ENCODE data around the gene TNNT2. TPM values are rescaled to one million over a fixed set of nuclear protein-coding genes. Genes with fewer than 3 reads are reported as not detected.
A peak's percentile ranks its signal among the peaks of the same experiment; 100 is the strongest.

The TNNT2 gene
- total and polyA plus RNA-seq, 2 donors (not counting 1 experiment from before 2014, with no cell fraction given): 1.4 TPM; not detected in 1

- Histone ChIP-seq H4K20me1 (ENCODE audit: control insufficient read depth, extremely low read depth, insufficient read depth, low read length) (no peaks in the 10 kb centered on the region), H3K27ac (ENCODE audit: insufficient read depth, low read length) (peak overlapping the region; percentile 62), H3K27me3 (ENCODE audit: control insufficient read depth, insufficient read depth, low read length) (no peaks in the 10 kb centered on the region), H3K4me2 (ENCODE audit: extremely low read depth, insufficient read depth, low read length) (no peak overlapping the region), H3K4me3 (replicated peaks in 1 of 4; ENCODE audit: control extremely low read depth in 1 of 4, insufficient read depth in 1 of 4, low read depth in 3 of 4, low read length in 4 of 4) (peak overlapping the region in 1 of 4 experiments; percentile 25), H3K4me1 (ENCODE audit: control insufficient read depth, extremely low read depth, insufficient read depth, low read length) (peaks cover 14% of the 10 kb centered on the region), H3K36me3 (ENCODE audit: control insufficient read depth, insufficient read depth, low read length) (no peaks in the 10 kb centered on the region), H3K9ac (ENCODE audit: insufficient read depth, low read length) (no peak overlapping the region), H2AFZ (ENCODE audit: low read length) (peak overlapping the region; percentile 72), H3K79me2 (ENCODE audit: control insufficient read depth, insufficient read depth, low read length) (no peaks in the 10 kb centered on the region), H3K9me3 (ENCODE audit: control insufficient read depth, insufficient read depth, low read depth, low read length) (no peaks in the 10 kb centered on the region)
- DNase-seq (ENCODE audit: low read depth in 2 of 2): no peak
- no peak for TF ChIP-seq CTCF (conservative IDR thresholded peaks at IDR 0.05 in 1 of 2, IDR thresholded peaks at IDR 0.05 in 1 of 2; ENCODE audit: low read depth in 1 of 2, low read length in 2 of 2)
- no peak for TF ChIP-seq EZH2 (IDR thresholded peaks at IDR 0.05; ENCODE audit: low read length, missing control alignments)
These were observed 6.9 kb upstream of the TNNT2 start for GRCh38 chr1:201384406-201384782.

GRCh38 chr1:201383647-201384405, 6.3 kb upstream of the TNNT2 start:
- H3K4me2 ChIP-seq (ENCODE audit: extremely low read depth, insufficient read depth, low read length): peak overlapping the region; percentile 68
- H3K9me3 ChIP-seq (ENCODE audit: control insufficient read depth, insufficient read depth, low read depth, low read length): no peaks in the 10 kb centered on the region
- peak overlapping the region; percentile 62 for H3K27ac ChIP-seq (ENCODE audit: insufficient read depth, low read length)
- H3K4me3 ChIP-seq (replicated peaks in 1 of 4; ENCODE audit: control extremely low read depth in 1 of 4, insufficient read depth in 1 of 4, low read depth in 3 of 4, low read length in 4 of 4): peak overlapping the region in 1 of 4 experiments; percentile 25
- TF ChIP-seq EZH2 (IDR thresholded peaks at IDR 0.05; ENCODE audit: low read length, missing control alignments): no peak
- TF ChIP-seq CTCF (conservative IDR thresholded peaks at IDR 0.05 in 1 of 2, IDR thresholded peaks at IDR 0.05 in 1 of 2; ENCODE audit: low read depth in 1 of 2, low read length in 2 of 2): no peak
- no peaks in the 10 kb centered on the region for H3K36me3 ChIP-seq (ENCODE audit: control insufficient read depth, insufficient read depth, low read length)
- no peak overlapping the region for H3K9ac ChIP-seq (ENCODE audit: insufficient read depth, low read length)
- no peaks in the 10 kb centered on the region for H3K27me3 ChIP-seq (ENCODE audit: control insufficient read depth, insufficient read depth, low read length)
- DNase-seq (ENCODE audit: low read depth in 2 of 2): peak; percentile 91 to 95
- H4K20me1 ChIP-seq (ENCODE audit: control insufficient read depth, extremely low read depth, insufficient read depth, low read length): no peaks in the 10 kb centered on the region
- no peaks in the 10 kb centered on the region for H3K79me2 ChIP-seq (ENCODE audit: control insufficient read depth, insufficient read depth, low read length)
- H2AFZ ChIP-seq (ENCODE audit: low read length): peak overlapping the region; percentile 72
- peaks cover 14% of the 10 kb centered on the region for H3K4me1 ChIP-seq (ENCODE audit: control insufficient read depth, extremely low read depth, insufficient read depth, low read length)

GRCh38 chr1:201381130-201381529, 3.6 kb upstream of the TNNT2 start:
- Histone ChIP-seq H3K27me3 (ENCODE audit: control insufficient read depth, insufficient read depth, low read length) (peaks cover 7% of the 10 kb centered on the region), H3K27ac (ENCODE audit: insufficient read depth, low read length) (no peak overlapping the region), H3K9ac (ENCODE audit: insufficient read depth, low read length) (no peak overlapping the region), H3K36me3 (ENCODE audit: control insufficient read depth, insufficient read depth, low read length) (no peaks in the 10 kb centered on the region), H4K20me1 (ENCODE audit: control insufficient read depth, extremely low read depth, insufficient read depth, low read length) (no peaks in the 10 kb centered on the region), H3K4me3 (replicated peaks in 1 of 4; ENCODE audit: control extremely low read depth in 1 of 4, insufficient read depth in 1 of 4, low read depth in 3 of 4, low read length in 4 of 4) (no peak overlapping the region), H2AFZ (ENCODE audit: low read length) (no peak overlapping the region), H3K79me2 (ENCODE audit: control insufficient read depth, insufficient read depth, low read length) (no peaks in the 10 kb centered on the region), H3K9me3 (ENCODE audit: control insufficient read depth, insufficient read depth, low read depth, low read length) (no peaks in the 10 kb centered on the region), H3K4me2 (ENCODE audit: extremely low read depth, insufficient read depth, low read length) (no peak overlapping the region), H3K4me1 (ENCODE audit: control insufficient read depth, extremely low read depth, insufficient read depth, low read length) (peaks cover 14% of the 10 kb centered on the region)
- TF ChIP-seq CTCF (conservative IDR thresholded peaks at IDR 0.05 in 1 of 2, IDR thresholded peaks at IDR 0.05 in 1 of 2; ENCODE audit: low read depth in 1 of 2, low read length in 2 of 2): no peak
- no peak for TF ChIP-seq EZH2 (IDR thresholded peaks at IDR 0.05; ENCODE audit: low read length, missing control alignments)
- DNase-seq (ENCODE audit: low read depth in 2 of 2): no peak

Measured in fibroblast of lung (primary cell).